PC-3 (cell line): ENCODE data around the gene ANKMY2. TPM values are rescaled to one million over a fixed set of nuclear protein-coding genes. Genes with fewer than 3 reads are reported as not detected.

ENCODE experiments used
- ATAC-seq: fragments of 200-7000 bp; cut with Tn5 transposase; 2 replicates; pipeline ENCODE4 v1.9.1; 2020; ENCODE audit warnings: mild to moderate bottlenecking, moderate library complexity
- Bru-seq: library from RNA; stranded (reverse); fragments of 400-500 nt; gene quantifications from one replicate; lab custom pipeline; 2021; lab: Mats Ljungman, UMichigan
- BruChase-seq, 2 experiments: library from RNA; stranded (reverse); fragments of 400-500 nt; gene quantifications; one replicate each; lab custom pipeline; 2021; lab: Mats Ljungman, UMichigan
- BruUV-seq: library from RNA; stranded (reverse); fragments of 400-500 nt; replicated peaks from 2 replicates; lab custom pipeline; 2021; lab: Mats Ljungman, UMichigan
- CTCF ChIA-PET: fragments of 300-600 bp; sonication (Branson Sonifier 250); formaldehyde crosslinking; loops from one replicate; lab custom pipeline; 2022; ENCODE audit warnings: antibody characterized with exemption; lab: Charles Lee
- POLR2A ChIA-PET: fragments of 300-600 bp; sonication (Branson Sonifier 250); formaldehyde crosslinking; loops from one replicate; lab custom pipeline; 2022; ENCODE audit warnings: antibody characterized with exemption; ENCODE audit not compliant: unreplicated experiment; lab: Charles Lee
- DNase-seq: peaks from one replicate; pipeline ENCODE4 v3.0.0-alpha.2; 2015
- H2AFZ ChIP-seq: fragments of 300-600 bp; sonication (generic); 2 replicates; pipeline ENCODE4 v1.6.0; 2016; ENCODE audit warnings: antibody characterized with exemption, low read length
- H3F3A ChIP-seq: fragments of 300-600 bp; sonication (generic); one replicate; pipeline ENCODE4 v1.6.0; 2017; ENCODE audit warnings: antibody characterized with exemption, low read length, control low read depth, mild to moderate bottlenecking; ENCODE audit not compliant: unreplicated experiment
- H3K27ac ChIP-seq: fragments of 300-600 bp; sonication (generic); 2 replicates; pipeline ENCODE4 v1.5.1; 2016; ENCODE audit warnings: mild to moderate bottlenecking, low read length
- H3K27me3 ChIP-seq: fragments of 300-600 bp; sonication (generic); 2 replicates; pipeline ENCODE4 v1.6.1; 2016; ENCODE audit warnings: low read length, mixed read lengths
- H3K36me3 ChIP-seq: fragments of 300-600 bp; sonication (generic); 2 replicates; pipeline ENCODE4 v1.6.1; 2016; ENCODE audit warnings: low read depth, mixed run types, low read length, mixed read lengths
- H3K4me1 ChIP-seq: fragments of 300-600 bp; sonication (generic); 2 replicates; pipeline ENCODE4 v1.5.1; 2016; ENCODE audit warnings: low read length; ENCODE audit not compliant: insufficient read depth
- H3K4me2 ChIP-seq: fragments of 300-600 bp; sonication (generic); 2 replicates; pipeline ENCODE4 v1.6.0; 2016; ENCODE audit warnings: low read length
- H3K4me3 ChIP-seq: fragments of 300-600 bp; sonication (generic); 2 replicates; pipeline ENCODE4 v1.5.1; 2016; ENCODE audit warnings: mild to moderate bottlenecking, low read length, mixed read lengths
- H3K79me2 ChIP-seq: fragments of 300-600 bp; sonication (generic); 2 replicates; pipeline ENCODE4 v1.6.1; 2017; ENCODE audit warnings: low read length, mixed read lengths
- H3K9ac ChIP-seq: fragments of 300-600 bp; sonication (generic); 2 replicates; pipeline ENCODE4 v1.6.0; 2016; ENCODE audit warnings: mild to moderate bottlenecking, low read length
- H3K9me2 ChIP-seq: fragments of 300-600 bp; sonication (generic); replicated peaks from 2 replicates; pipeline ENCODE4 v1.6.1; 2016; ENCODE audit warnings: mixed run types, low read length, mixed read lengths
- H3K9me3 ChIP-seq: fragments of 300-600 bp; sonication (generic); 2 replicates; pipeline ENCODE4 v1.6.1; 2016; ENCODE audit warnings: low read length, mixed read lengths
- H4K20me1 ChIP-seq: fragments of 300-600 bp; sonication (generic); 2 replicates; pipeline ENCODE4 v1.6.1; 2016; ENCODE audit warnings: low read length, mixed read lengths
- EZH2 ChIP-seq: fragments of 300-600 bp; sonication (generic); IDR thresholded peaks from one replicate; pipeline ENCODE4 v1.6.1; 2017; ENCODE audit warnings: antibody characterized with exemption, mild to moderate bottlenecking, low read length; ENCODE audit not compliant: unreplicated experiment
- EZH2phosphoT487 ChIP-seq: fragments of 300-600 bp; sonication (generic); IDR thresholded peaks from 2 replicates; pipeline ENCODE4 v1.6.1; 2018; ENCODE audit warnings: mild to moderate bottlenecking, antibody characterized with exemption, low read length, borderline replicate concordance
- intact Hi-C: fragments of 100-400 bp; cut with micrococcal nuclease; formaldehyde crosslinking; loops from 2 replicates; pipeline ENCODE4 v1.9.0; 2023
- long read RNA-seq: library from polyadenylated mRNA; unstranded; transcript quantifications from one replicate; pipeline ENCODE4 v2.0.0, GENCODE V29; 2021; ENCODE audit not compliant: unreplicated experiment
- total RNA-seq: library from RNA; depleted of rRNA; stranded (reverse); fragments of >200 nt; gene quantifications from 2 replicates; pipeline ENCODE4 v1.2.3, GENCODE V29; 2014; rRNA removed
- TF ChIP-seq, protein P1 (sequence below): fragments of 300-600 bp; sonication (generic); conservative IDR thresholded peaks from 2 replicates; pipeline ENCODE4 v1.5.1; 2017; ENCODE audit warnings: antibody characterized with exemption, low read depth, mild to moderate bottlenecking, low read length

Gene ANKMY2
- total RNA-seq (7.7 and 8.5 TPM in 2 replicates), Bru-seq, nascent RNA (percentile 80 among the genes with signal in this experiment), BruChase-seq, experiment 1, labeled RNA remaining after a 6-hour chase (percentile 68 among the genes with signal in this experiment), BruChase-seq, experiment 2, labeled RNA remaining after a 2-hour chase (percentile 79 among the genes with signal in this experiment)
- long read RNA-seq, transcript ANKMY2-201 (10 exons, 2,555 nt) = major isoform, 38 of 53 reads
- long read RNA-seq, partial matches to known transcripts = 5 of 53 reads
- long read RNA-seq, other reads (novel, unspliced or antisense) = 10 of 53 reads

DNA sequence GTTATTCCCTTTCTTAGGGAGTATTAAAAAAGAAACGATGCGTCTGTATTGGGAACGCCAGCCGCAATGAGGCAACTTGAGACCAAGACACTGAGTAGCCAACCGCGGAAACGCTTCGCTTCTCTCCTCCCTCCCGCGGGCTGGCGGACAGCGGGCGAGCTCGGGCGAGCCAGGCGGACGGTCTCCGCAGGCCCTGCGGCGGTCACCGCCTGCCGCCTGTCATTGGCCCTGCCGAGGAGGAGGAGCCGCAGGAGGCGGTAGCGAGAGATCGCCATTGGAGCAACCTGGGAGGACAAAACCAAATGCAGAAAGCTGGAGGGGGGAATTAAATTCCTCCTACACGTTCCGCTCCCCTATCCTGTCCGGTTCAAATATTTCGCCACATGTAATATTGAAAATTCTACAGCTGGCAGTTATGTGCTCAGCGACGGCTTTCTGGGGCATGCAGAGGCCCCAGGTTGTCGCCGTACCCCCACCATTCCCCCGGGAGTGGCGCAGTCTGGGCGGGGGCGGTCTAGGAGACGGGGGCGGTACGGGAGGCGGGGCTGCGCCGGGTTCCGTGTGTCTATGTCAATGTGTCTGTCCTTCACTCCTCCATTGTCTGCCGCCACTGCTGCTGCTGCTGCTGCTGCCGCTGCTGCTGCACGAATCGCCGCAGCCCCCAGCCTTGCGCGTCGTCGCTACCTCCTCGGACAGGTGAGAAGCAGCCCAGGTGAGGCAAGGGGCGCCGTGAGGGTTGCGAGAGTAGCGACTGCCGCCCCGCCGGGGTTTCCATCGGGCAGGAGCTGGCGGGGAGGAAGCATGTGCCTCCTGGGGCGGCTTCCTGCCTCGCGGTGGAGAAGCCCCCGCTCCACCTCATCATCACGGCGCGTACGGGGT is at the start of gene ANKMY2, which contains the start of gene BZW2:
Gene ANKMY2 (minus strand): TSS at position 162 of the 879 bp plus-strand sequence. CDS start 181 bp downstream, outside the sequence.
Gene BZW2 (plus strand): TSS at position 589 of the 879 bp plus-strand sequence. CDS start 19,263 bp downstream, outside the sequence.
- BruUV-seq = no TSS peak
- peaks cover 43% of the 10 kb centered on the region for H4K20me1 ChIP-seq
- CTCF ChIA-PET = no interaction called here
- H3K9ac ChIP-seq = peak within 1 kb of the TSS; percentile 85
- DNase-seq (peak; percentile 96), ATAC-seq (peak; percentile 74)
- H3K27ac ChIP-seq = peak within 1 kb of the TSS; percentile 50
- no peaks in the 10 kb centered on the region for H3K9me2 ChIP-seq
- H3K36me3 ChIP-seq = no peaks in the 10 kb centered on the region
- H3K4me3 ChIP-seq = peak within 1 kb of the TSS; percentile 95
- peaks cover 38% of the 10 kb centered on the region for H3K4me1 ChIP-seq
- intact Hi-C loops = loop anchor here (1.0 to 5.0 kb wide), 3 partner anchors 107 to 271 kb away; partner anchors contain the start of gene TSPAN13
- TF ChIP-seq EZH2 (no peak), EZH2phosphoT487 (no peak)
- TF ChIP-seq, protein P1, sequence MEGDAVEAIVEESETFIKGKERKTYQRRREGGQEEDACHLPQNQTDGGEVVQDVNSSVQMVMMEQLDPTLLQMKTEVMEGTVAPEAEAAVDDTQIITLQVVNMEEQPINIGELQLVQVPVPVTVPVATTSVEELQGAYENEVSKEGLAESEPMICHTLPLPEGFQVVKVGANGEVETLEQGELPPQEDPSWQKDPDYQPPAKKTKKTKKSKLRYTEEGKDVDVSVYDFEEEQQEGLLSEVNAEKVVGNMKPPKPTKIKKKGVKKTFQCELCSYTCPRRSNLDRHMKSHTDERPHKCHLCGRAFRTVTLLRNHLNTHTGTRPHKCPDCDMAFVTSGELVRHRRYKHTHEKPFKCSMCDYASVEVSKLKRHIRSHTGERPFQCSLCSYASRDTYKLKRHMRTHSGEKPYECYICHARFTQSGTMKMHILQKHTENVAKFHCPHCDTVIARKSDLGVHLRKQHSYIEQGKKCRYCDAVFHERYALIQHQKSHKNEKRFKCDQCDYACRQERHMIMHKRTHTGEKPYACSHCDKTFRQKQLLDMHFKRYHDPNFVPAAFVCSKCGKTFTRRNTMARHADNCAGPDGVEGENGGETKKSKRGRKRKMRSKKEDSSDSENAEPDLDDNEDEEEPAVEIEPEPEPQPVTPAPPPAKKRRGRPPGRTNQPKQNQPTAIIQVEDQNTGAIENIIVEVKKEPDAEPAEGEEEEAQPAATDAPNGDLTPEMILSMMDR = no peak
- no peaks in the 10 kb centered on the region for H3K9me3 ChIP-seq
- peak within 1 kb of the TSS; percentile 92 for H3K4me2 ChIP-seq
- H3F3A ChIP-seq = peaks cover 4% of the 10 kb centered on the region
- POLR2A ChIA-PET = interaction anchor here (0.6 to 0.7 kb wide), 2 partner anchors 22 to 45 kb away, joined by 3 to 4 read pairs; no protein-coding TSS in a partner anchor
- H2AFZ ChIP-seq = peak within 1 kb of the TSS; percentile 91
- no peaks in the 10 kb centered on the region for H3K27me3 ChIP-seq
- H3K79me2 ChIP-seq = peaks cover 69% of the 10 kb centered on the region

DNA sequence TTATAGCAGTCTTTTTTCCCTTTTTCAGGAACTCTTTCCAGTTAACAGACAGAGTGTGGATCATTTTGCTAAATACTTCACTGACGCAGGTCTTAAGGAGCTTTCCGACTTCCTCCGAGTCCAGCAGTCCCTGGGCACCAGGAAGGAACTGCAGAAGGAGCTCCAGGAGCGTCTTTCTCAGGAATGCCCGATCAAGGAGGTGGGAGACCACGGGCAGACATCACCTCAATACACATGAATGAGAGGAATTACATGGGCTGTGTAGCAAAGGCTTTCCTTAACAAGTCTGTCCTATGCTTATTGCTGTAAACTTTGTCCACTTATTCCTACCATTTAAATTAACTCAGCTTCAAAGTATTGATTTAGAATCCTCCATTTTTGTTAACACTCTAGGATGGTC is 49.3 kb upstream of the ANKMY2 start:
- BruUV-seq = no TSS peak

More for the DNA sequence above, 49.3 kb upstream of the ANKMY2 start:
- peaks cover 62% of the 10 kb centered on the region for H3K36me3 ChIP-seq
- no peak for TF ChIP-seq EZH2
- ChIA-PET POLR2A (no interaction called here), CTCF (interaction anchor here (0.7 to 0.8 kb wide), 3 partner anchors 106 to 606 kb away, joined by 3 to 4 read pairs (median 3); no protein-coding TSS in a partner anchor)
- H3K9me3 ChIP-seq = no peaks in the 10 kb centered on the region
- H3K79me2 ChIP-seq = no peaks in the 10 kb centered on the region
- no peaks in the 10 kb centered on the region for H4K20me1 ChIP-seq
- no peaks in the 10 kb centered on the region for H3F3A ChIP-seq
- intact Hi-C loops = loop anchor here (2.0 to 10.0 kb wide), 6 partner anchors 46 to 580 kb away; partner anchors contain the start of gene AGR2
- H3K9me2 ChIP-seq = no peaks in the 10 kb centered on the region
- H3K27ac ChIP-seq = no peak overlapping the region
- H3K4me2 ChIP-seq = no peak overlapping the region
- H3K4me1 ChIP-seq = peaks cover 32% of the 10 kb centered on the region
- no peak overlapping the region for H2AFZ ChIP-seq
- H3K4me3 ChIP-seq = no peak overlapping the region
- no peaks in the 10 kb centered on the region for H3K27me3 ChIP-seq
- DNase-seq (no peak), ATAC-seq (no peak)
- no peak overlapping the region for H3K9ac ChIP-seq
